Nephron progenitor cell (in vitro differentiated cells): ENCODE data around the gene ADGRV1.
"Not testable (repeated sequence)": the region's sequence is repeated elsewhere in the genome, so short reads cannot be mapped to it uniquely, and the experiment has no call there.

Source experiments
- DNase-seq: peaks from one replicate; pipeline ENCODE4 v3.0.0; 2021
- H3K27ac Mint-ChIP-seq: 2 replicates; pipeline ENCODE4 v1.8.0; 2021; ENCODE audit warnings: mild to moderate bottlenecking, moderate library complexity, mixed read lengths
- H3K27me3 Mint-ChIP-seq: 2 replicates; pipeline ENCODE4 v1.8.0; 2021; ENCODE audit warnings: mild to moderate bottlenecking, low read depth, mixed read lengths; ENCODE audit not compliant: poor library complexity
- H3K36me3 Mint-ChIP-seq: 2 replicates; pipeline ENCODE4 v1.8.0; 2021; ENCODE audit warnings: low read depth, mixed read lengths
- H3K4me1 Mint-ChIP-seq: 2 replicates; pipeline ENCODE4 v1.8.0; 2021; ENCODE audit warnings: mixed read lengths
- H3K4me3 Mint-ChIP-seq: 2 replicates; pipeline ENCODE4 v1.8.0; 2021; ENCODE audit warnings: mild to moderate bottlenecking, moderate library complexity, mixed read lengths
- H3K9me3 Mint-ChIP-seq: 2 replicates; pipeline ENCODE4 v1.8.0; 2021; ENCODE audit warnings: mild to moderate bottlenecking, moderate library complexity, mixed read lengths
- CTCF ChIP-seq: fragments of 200-600 bp; sonication (generic); IDR thresholded peaks from 2 replicates; pipeline ENCODE4 v1.5.0; 2021; ENCODE audit warnings: antibody characterized with exemption

Gene ADGRV1

GRCh38 chr5:91032125-91032524 is 473.5 kb downstream of the ADGRV1 start:
- H3K27ac Mint-ChIP-seq = no peak overlapping the region
- no peak for DNase-seq
- no peaks in the 10 kb centered on the region for H3K27me3 Mint-ChIP-seq
- peaks cover 40% of the 10 kb centered on the region for H3K4me1 Mint-ChIP-seq
- H3K4me3 Mint-ChIP-seq = no peak overlapping the region
- no peaks in the 10 kb centered on the region for H3K36me3 Mint-ChIP-seq
- no peak for TF ChIP-seq CTCF
- H3K9me3 Mint-ChIP-seq = no peaks in the 10 kb centered on the region

- no peaks in the 10 kb centered on the region for H3K9me3 Mint-ChIP-seq
- no peak for DNase-seq
- H3K4me3 Mint-ChIP-seq = no peak overlapping the region
- peaks cover 34% of the 10 kb centered on the region for H3K4me1 Mint-ChIP-seq
- no peaks in the 10 kb centered on the region for H3K36me3 Mint-ChIP-seq
- H3K27ac Mint-ChIP-seq = peak overlapping the region; percentile 79
- no peak for TF ChIP-seq CTCF
- no peaks in the 10 kb centered on the region for H3K27me3 Mint-ChIP-seq
Measured at GRCh38 chr5:91033370-91033769, 474.8 kb downstream of the ADGRV1 start.

GRCh38 chr5:91038180-91038808 is 479.7 kb downstream of the ADGRV1 start:
- Mint-ChIP-seq H3K4me1 (peaks cover 29% of the 10 kb centered on the region), H3K4me3 (no peak overlapping the region)
- TF ChIP-seq CTCF = no peak

GRCh38 chr5:91041132-91041531 is 482.5 kb downstream of the ADGRV1 start:
- H3K9me3 Mint-ChIP-seq = peaks cover 20% of the 10 kb centered on the region
- H3K4me1 Mint-ChIP-seq = peaks cover 14% of the 10 kb centered on the region
- not testable (repeated sequence) for DNase-seq, H3K27me3 Mint-ChIP-seq, H3K27ac Mint-ChIP-seq, H3K4me3 Mint-ChIP-seq
- H3K36me3 Mint-ChIP-seq = peaks cover 39% of the 10 kb centered on the region

More at GRCh38 chr5:91038180-91038808, 479.7 kb downstream of the ADGRV1 start:
- Mint-ChIP-seq H3K9me3 (peaks cover 4% of the 10 kb centered on the region), H3K27me3 (no peaks in the 10 kb centered on the region), H3K27ac (peak overlapping the region; percentile 68), H3K36me3 (peaks cover 16% of the 10 kb centered on the region)
- no peak for DNase-seq

GRCh38 chr5:91042247-91042935 is 483.8 kb downstream of the ADGRV1 start:
- H3K27me3 Mint-ChIP-seq = no peaks in the 10 kb centered on the region
- H3K9me3 Mint-ChIP-seq = peaks cover 21% of the 10 kb centered on the region
- peaks cover 46% of the 10 kb centered on the region for H3K36me3 Mint-ChIP-seq
- no peak for TF ChIP-seq CTCF
- H3K4me3 Mint-ChIP-seq = no peak overlapping the region
- no peak for DNase-seq
- peaks cover 14% of the 10 kb centered on the region for H3K4me1 Mint-ChIP-seq
- H3K27ac Mint-ChIP-seq = no peak overlapping the region

- no peak for TF ChIP-seq CTCF
- no peak overlapping the region for H3K27ac Mint-ChIP-seq
- no peaks in the 10 kb centered on the region for H3K27me3 Mint-ChIP-seq
- H3K4me3 Mint-ChIP-seq = no peak overlapping the region
- peaks cover 46% of the 10 kb centered on the region for H3K36me3 Mint-ChIP-seq
- DNase-seq = no peak
- H3K9me3 Mint-ChIP-seq = peaks cover 21% of the 10 kb centered on the region
- H3K4me1 Mint-ChIP-seq = peaks cover 12% of the 10 kb centered on the region
Measured at GRCh38 chr5:91042936-91043255, 484.3 kb downstream of the ADGRV1 start.
